ENCODE data around the gene SORCS2. TPM values are rescaled to one million over a fixed set of nuclear protein-coding genes. Genes with fewer than 3 reads are reported as not detected.

The SORCS2 gene
- total and polyA plus RNA-seq, 2 of the 8 experiments (the other 6 are each of a cell fraction or from before 2014, with no cell fraction given): 0.36 to 1.8 TPM

- TF ChIP-seq SP4 (IDR thresholded peaks at IDR 0.05; ENCODE audit: low read length): no peak
Observed at GRCh38 chr4:7756071-7756470, 563.7 kb downstream of the SORCS2 start (continued).
